ENCODE data around the gene PATE1. TPM values are rescaled to one million over a fixed set of nuclear protein-coding genes. Genes with fewer than 3 reads are reported as not detected.

The PATE1 gene
- total RNA-seq, 1 experiment from 2014 or later, result not detected

- TF ChIP-seq JAZF1 (CRISPR knock-in tag; IDR thresholded peaks at IDR 0.05) (no peak), FOXJ3 (CRISPR knock-in tag; IDR thresholded peaks at IDR 0.05; ENCODE audit: borderline replicate concordance) (no peak), AR (CRISPR knock-in tag; IDR thresholded peaks at IDR 0.05) (no peak), CBFB (CRISPR knock-in tag; IDR thresholded peaks at IDR 0.05; ENCODE audit: low read depth) (no peak), MAX (CRISPR knock-in tag; IDR thresholded peaks at IDR 0.05) (no peak), RELA (CRISPR knock-in tag; IDR thresholded peaks at IDR 0.05; ENCODE audit: borderline replicate concordance) (no peak), ZNF232 (CRISPR knock-in tag; IDR thresholded peaks at IDR 0.05) (no peak)
These were observed 5.5 kb upstream of the PATE1 start for GRCh38 chr11:125740617-125741016.

GRCh38 chr11:125743681-125744080 lies 2.4 kb upstream of the PATE1 start:
- no peak overlapping the region for H3K27ac Mint-ChIP-seq
- H3K27me3 Mint-ChIP-seq (ENCODE audit: low read depth), result peaks cover 5% of the 10 kb centered on the region
- CTCF ChIA-PET, result no interaction called here
- no peaks in the 10 kb centered on the region for H3K36me3 Mint-ChIP-seq
- H3K9me3 Mint-ChIP-seq, result no peaks in the 10 kb centered on the region
- DNase-seq (ENCODE audit: low spot score), result no peak
- no peak overlapping the region for H3K4me3 Mint-ChIP-seq
- no peaks in the 10 kb centered on the region for H3K4me1 Mint-ChIP-seq
- POLR2A ChIA-PET, result no interaction called here
- no peak for ATAC-seq
- TF ChIP-seq MLX (CRISPR knock-in tag; IDR thresholded peaks at IDR 0.05) (no peak), HMGA2 (CRISPR knock-in tag; IDR thresholded peaks at IDR 0.05) (no peak), IRF2 (CRISPR knock-in tag; IDR thresholded peaks at IDR 0.05; ENCODE audit: borderline replicate concordance, low read depth) (no peak), USF2 (CRISPR knock-in tag; IDR thresholded peaks at IDR 0.05) (no peak), CREM (CRISPR knock-in tag; IDR thresholded peaks at IDR 0.05) (no peak), TEAD4 (CRISPR knock-in tag; IDR thresholded peaks at IDR 0.05) (no peak), GABPB1 (CRISPR knock-in tag; IDR thresholded peaks at IDR 0.05) (no peak), E2F5 (CRISPR knock-in tag; IDR thresholded peaks at IDR 0.05) (no peak), ZNF232 (CRISPR knock-in tag; IDR thresholded peaks at IDR 0.05) (no peak), TCF7 (CRISPR knock-in tag; IDR thresholded peaks at IDR 0.05; ENCODE audit: low read depth) (no peak), FOXJ3 (CRISPR knock-in tag; IDR thresholded peaks at IDR 0.05; ENCODE audit: borderline replicate concordance) (no peak), ZNF423 (CRISPR knock-in tag; IDR thresholded peaks at IDR 0.05) (no peak), EMX1 (CRISPR knock-in tag; IDR thresholded peaks at IDR 0.05) (no peak)
- TF ChIP-seq, protein P1, sequence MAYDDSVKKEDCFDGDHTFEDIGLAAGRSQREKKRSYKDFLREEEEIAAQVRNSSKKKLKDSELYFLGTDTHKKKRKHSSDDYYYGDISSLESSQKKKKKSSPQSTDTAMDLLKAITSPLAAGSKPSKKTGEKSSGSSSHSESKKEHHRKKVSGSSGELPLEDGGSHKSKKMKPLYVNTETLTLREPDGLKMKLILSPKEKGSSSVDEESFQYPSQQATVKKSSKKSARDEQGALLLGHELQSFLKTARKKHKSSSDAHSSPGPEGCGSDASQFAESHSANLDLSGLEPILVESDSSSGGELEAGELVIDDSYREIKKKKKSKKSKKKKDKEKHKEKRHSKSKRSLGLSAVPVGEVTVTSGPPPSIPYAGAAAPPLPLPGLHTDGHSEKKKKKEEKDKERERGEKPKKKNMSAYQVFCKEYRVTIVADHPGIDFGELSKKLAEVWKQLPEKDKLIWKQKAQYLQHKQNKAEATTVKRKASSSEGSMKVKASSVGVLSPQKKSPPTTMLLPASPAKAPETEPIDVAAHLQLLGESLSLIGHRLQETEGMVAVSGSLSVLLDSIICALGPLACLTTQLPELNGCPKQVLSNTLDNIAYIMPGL (CRISPR knock-in tag; IDR thresholded peaks at IDR 0.05), result no peak
- TF ChIP-seq, protein P2, sequence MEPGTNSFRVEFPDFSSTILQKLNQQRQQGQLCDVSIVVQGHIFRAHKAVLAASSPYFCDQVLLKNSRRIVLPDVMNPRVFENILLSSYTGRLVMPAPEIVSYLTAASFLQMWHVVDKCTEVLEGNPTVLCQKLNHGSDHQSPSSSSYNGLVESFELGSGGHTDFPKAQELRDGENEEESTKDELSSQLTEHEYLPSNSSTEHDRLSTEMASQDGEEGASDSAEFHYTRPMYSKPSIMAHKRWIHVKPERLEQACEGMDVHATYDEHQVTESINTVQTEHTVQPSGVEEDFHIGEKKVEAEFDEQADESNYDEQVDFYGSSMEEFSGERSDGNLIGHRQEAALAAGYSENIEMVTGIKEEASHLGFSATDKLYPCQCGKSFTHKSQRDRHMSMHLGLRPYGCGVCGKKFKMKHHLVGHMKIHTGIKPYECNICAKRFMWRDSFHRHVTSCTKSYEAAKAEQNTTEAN (CRISPR knock-in tag; IDR thresholded peaks at IDR 0.05), result no peak
- TF ChIP-seq, protein P3, sequence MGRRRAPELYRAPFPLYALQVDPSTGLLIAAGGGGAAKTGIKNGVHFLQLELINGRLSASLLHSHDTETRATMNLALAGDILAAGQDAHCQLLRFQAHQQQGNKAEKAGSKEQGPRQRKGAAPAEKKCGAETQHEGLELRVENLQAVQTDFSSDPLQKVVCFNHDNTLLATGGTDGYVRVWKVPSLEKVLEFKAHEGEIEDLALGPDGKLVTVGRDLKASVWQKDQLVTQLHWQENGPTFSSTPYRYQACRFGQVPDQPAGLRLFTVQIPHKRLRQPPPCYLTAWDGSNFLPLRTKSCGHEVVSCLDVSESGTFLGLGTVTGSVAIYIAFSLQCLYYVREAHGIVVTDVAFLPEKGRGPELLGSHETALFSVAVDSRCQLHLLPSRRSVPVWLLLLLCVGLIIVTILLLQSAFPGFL (CRISPR knock-in tag; IDR thresholded peaks at IDR 0.05; ENCODE audit: borderline replicate concordance), result no peak
- TF ChIP-seq, protein P4, sequence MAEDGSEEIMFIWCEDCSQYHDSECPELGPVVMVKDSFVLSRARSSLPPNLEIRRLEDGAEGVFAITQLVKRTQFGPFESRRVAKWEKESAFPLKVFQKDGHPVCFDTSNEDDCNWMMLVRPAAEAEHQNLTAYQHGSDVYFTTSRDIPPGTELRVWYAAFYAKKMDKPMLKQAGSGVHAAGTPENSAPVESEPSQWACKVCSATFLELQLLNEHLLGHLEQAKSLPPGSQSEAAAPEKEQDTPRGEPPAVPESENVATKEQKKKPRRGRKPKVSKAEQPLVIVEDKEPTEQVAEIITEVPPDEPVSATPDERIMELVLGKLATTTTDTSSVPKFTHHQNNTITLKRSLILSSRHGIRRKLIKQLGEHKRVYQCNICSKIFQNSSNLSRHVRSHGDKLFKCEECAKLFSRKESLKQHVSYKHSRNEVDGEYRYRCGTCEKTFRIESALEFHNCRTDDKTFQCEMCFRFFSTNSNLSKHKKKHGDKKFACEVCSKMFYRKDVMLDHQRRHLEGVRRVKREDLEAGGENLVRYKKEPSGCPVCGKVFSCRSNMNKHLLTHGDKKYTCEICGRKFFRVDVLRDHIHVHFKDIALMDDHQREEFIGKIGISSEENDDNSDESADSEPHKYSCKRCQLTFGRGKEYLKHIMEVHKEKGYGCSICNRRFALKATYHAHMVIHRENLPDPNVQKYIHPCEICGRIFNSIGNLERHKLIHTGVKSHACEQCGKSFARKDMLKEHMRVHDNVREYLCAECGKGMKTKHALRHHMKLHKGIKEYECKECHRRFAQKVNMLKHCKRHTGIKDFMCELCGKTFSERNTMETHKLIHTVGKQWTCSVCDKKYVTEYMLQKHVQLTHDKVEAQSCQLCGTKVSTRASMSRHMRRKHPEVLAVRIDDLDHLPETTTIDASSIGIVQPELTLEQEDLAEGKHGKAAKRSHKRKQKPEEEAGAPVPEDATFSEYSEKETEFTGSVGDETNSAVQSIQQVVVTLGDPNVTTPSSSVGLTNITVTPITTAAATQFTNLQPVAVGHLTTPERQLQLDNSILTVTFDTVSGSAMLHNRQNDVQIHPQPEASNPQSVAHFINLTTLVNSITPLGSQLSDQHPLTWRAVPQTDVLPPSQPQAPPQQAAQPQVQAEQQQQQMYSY (CRISPR knock-in tag; IDR thresholded peaks at IDR 0.05), result no peak

More at GRCh38 chr11:125740617-125741016, 5.5 kb upstream of the PATE1 start:
- DNase-seq (ENCODE audit: low spot score), result no peak
- Mint-ChIP-seq H3K27me3 (ENCODE audit: low read depth) (peaks cover 5% of the 10 kb centered on the region; the same call in 1 of the 2 replicates), H3K36me3 (no peaks in the 10 kb centered on the region), H3K27ac (no peak overlapping the region), H3K9me3 (no peaks in the 10 kb centered on the region), H3K4me3 (no peak overlapping the region), H3K4me1 (no peaks in the 10 kb centered on the region)
- no peak for ATAC-seq
- ChIA-PET POLR2A (no interaction called here), CTCF (interaction anchor here (0.6 to 1.4 kb wide), 2 partner anchors 10 to 178 kb away, joined by 6 to 7 read pairs; no protein-coding TSS in a partner anchor)
